GM12873 (cell line): ENCODE data around the gene SLC6A11.

Experiments
- TF ChIP-seq, protein P1 (sequence below): IDR thresholded peaks from 2 replicates; pipeline ENCODE4 v1.5.1; 2012; ENCODE audit warnings: low read depth, mild to moderate bottlenecking, moderate library complexity, low read length, control low read depth; ENCODE audit not compliant: insufficient read depth; ENCODE audit errors: missing control alignments

SLC6A11 gene

DNA sequence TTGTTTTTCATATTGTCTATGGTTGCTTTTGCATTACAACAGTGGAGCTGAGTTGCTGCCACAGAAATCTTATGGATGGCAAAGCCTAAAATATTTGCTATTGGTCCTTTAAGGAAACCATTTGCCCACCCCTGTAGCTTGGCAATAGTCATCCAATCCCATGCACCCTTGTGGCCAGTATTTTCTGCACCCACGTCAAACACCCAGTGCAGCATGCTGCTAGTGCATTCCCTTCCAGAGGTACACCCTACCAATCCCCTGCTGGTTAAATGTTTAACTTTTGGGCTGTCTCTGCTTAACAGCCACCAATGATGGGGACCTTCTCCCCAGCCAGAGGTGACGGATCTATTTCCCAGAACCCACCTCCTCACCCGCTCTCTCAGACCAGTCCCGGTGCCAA, 23.8 kb upstream of the SLC6A11 start:
- TF ChIP-seq, protein P1, sequence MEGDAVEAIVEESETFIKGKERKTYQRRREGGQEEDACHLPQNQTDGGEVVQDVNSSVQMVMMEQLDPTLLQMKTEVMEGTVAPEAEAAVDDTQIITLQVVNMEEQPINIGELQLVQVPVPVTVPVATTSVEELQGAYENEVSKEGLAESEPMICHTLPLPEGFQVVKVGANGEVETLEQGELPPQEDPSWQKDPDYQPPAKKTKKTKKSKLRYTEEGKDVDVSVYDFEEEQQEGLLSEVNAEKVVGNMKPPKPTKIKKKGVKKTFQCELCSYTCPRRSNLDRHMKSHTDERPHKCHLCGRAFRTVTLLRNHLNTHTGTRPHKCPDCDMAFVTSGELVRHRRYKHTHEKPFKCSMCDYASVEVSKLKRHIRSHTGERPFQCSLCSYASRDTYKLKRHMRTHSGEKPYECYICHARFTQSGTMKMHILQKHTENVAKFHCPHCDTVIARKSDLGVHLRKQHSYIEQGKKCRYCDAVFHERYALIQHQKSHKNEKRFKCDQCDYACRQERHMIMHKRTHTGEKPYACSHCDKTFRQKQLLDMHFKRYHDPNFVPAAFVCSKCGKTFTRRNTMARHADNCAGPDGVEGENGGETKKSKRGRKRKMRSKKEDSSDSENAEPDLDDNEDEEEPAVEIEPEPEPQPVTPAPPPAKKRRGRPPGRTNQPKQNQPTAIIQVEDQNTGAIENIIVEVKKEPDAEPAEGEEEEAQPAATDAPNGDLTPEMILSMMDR = no peak

GRCh38 chr3:10798600-10799367, 17.2 kb upstream of the SLC6A11 start:
- TF ChIP-seq, protein P1 = no peak

- TF ChIP-seq, protein P1 = no peak
These were observed 11.8 kb upstream of the SLC6A11 start for GRCh38 chr3:10804183-10804648.

DNA sequence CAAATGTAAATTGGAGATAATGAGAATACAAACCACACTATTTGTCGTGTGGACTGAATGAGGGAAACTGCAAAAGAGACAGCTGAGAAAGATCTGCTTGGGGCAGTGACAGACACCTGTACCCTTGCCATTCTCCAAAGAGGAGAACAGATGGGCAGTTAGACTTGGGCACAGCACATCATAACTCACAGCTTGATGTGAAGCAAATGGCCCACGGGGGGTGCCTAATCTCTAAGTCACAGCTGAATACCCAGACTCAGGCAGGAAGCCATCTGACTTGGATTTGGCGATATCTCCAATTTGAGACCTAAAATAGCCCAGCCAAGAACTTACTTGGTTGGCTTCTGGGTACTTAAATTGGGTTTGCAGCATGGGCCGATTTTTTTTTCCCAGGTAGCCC, 10.0 kb upstream of the SLC6A11 start:
- TF ChIP-seq, protein P1 = no peak

DNA sequence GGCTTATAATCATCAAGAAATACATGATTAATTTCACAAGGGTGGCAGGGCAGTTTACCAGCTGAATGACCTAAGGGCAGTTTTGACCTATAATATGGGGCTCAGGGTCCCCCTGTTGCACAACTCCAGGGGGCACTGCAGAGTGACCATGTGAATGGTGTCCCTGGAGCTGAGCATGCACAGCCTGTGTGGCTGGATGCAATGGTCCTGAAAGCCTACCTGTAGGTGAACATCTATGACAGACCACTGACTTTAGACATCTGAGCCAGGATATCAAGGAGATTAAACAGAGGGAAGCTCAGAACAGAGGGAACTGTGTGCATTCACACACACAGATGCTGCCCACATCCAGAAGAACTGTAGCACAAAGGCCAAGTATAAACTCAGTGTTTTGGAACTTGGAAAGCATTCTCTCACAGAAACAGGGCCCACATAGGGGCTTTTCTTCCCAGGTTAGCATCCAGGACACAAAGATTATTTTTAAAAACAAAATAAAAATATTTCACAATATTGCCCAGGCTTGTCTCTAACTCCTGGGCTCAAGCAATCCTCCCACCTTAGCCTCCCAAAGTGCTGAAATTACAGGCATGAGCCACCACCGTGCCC, 7.8 kb upstream of the SLC6A11 start:
- TF ChIP-seq, protein P1 = no peak

GRCh38 chr3:10808974-10809373, 7.1 kb upstream of the SLC6A11 start:
- TF ChIP-seq, protein P1 = no peak

- TF ChIP-seq, protein P1 = no peak
These were observed 5.7 kb upstream of the SLC6A11 start for GRCh38 chr3:10810376-10810775.
